Loucy (cell line): ENCODE measurements around the gene PTH1R.

Experiments
- EZH2phosphoT487 ChIP-seq: fragments of 200-600 bp; IDR thresholded peaks from 2 replicates; pipeline ENCODE4 v1.6.1; 2018; ENCODE audit warnings: antibody characterized with exemption, mild to moderate bottlenecking, moderate library complexity, borderline replicate concordance
- TF ChIP-seq, protein P1 (sequence below): fragments of 200-600 bp; sonication (generic); conservative IDR thresholded peaks from 2 replicates; pipeline ENCODE4 v1.5.1; 2014; ENCODE audit warnings: mild to moderate bottlenecking, antibody characterized with exemption, low read length

DNA sequence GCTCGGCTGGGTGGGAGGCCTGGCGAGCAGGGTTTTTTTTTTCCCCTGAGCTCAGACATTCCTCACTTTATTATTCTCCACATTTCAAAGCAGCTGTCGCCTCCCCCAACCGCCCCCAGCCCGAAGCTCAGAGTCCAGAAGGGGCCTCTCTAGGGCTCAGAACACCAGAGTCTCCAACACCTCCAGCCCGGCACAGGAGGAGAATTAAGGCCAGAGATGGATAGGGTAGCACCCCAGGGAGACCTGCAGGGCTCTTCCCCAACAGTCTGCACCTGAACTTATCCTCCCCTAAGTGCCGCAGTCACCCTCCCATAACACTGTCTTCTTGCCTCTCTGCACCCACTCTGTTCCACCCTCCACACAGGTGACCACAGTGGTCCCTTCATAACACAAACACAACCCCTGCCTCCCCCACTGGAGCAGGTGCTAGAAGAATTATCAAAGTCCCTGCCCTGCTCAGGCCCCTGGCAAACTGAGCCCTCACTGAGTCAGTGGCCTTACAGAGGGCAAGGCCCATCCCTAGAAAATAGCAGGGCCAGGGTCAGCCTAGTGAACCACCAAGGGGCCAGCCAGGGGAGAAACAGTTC, 28.4 kb upstream of the PTH1R start:
- TF ChIP-seq, protein P1, sequence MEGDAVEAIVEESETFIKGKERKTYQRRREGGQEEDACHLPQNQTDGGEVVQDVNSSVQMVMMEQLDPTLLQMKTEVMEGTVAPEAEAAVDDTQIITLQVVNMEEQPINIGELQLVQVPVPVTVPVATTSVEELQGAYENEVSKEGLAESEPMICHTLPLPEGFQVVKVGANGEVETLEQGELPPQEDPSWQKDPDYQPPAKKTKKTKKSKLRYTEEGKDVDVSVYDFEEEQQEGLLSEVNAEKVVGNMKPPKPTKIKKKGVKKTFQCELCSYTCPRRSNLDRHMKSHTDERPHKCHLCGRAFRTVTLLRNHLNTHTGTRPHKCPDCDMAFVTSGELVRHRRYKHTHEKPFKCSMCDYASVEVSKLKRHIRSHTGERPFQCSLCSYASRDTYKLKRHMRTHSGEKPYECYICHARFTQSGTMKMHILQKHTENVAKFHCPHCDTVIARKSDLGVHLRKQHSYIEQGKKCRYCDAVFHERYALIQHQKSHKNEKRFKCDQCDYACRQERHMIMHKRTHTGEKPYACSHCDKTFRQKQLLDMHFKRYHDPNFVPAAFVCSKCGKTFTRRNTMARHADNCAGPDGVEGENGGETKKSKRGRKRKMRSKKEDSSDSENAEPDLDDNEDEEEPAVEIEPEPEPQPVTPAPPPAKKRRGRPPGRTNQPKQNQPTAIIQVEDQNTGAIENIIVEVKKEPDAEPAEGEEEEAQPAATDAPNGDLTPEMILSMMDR: no peak
- TF ChIP-seq EZH2phosphoT487: no peak
